CD4-positive, CD25-positive, alpha-beta regulatory T cell (primary cell): ENCODE results near the gene GOLGA6B. TPM values are rescaled to one million over a fixed set of nuclear protein-coding genes. Genes with fewer than 3 reads are reported as not detected.
A peak's percentile ranks its signal among the peaks of the same experiment; 100 is the strongest.
"Not testable (repeated sequence)": the region's sequence is repeated elsewhere in the genome, so short reads cannot be mapped to it uniquely, and the experiment has no call there.

Source experiments
- ATAC-seq, 2 donors: fragments of 150-1000 bp; cut with Tn5 transposase; one replicate each; pipeline ENCODE4 v1.10.0; 2021; ENCODE audit warnings: low read depth in 2 of 2, moderate number of reproducible peaks in 2 of 2, moderate library complexity in 1 of 2
- DNase-seq, 3 donors: peaks; one replicate each; pipeline versions ENCODE4 v3.0.0 to v3.0.0-alpha.2; 2012 to 2022; ENCODE audit warnings: mixed read lengths in 1 of 3
- H3K27ac ChIP-seq: one replicate; pipeline ENCODE4 v1.7.0; 2013; ENCODE audit warnings: mild to moderate bottlenecking, low read length; ENCODE audit not compliant: insufficient read depth, poor library complexity, severe bottlenecking
- H3K27me3 ChIP-seq: one replicate; pipeline ENCODE4 v1.7.0; 2013; ENCODE audit warnings: low read length; ENCODE audit not compliant: control insufficient read depth, insufficient read depth
- H3K36me3 ChIP-seq: one replicate; pipeline ENCODE4 v1.7.0; 2013; ENCODE audit warnings: mild to moderate bottlenecking, low read length, moderate library complexity; ENCODE audit not compliant: control insufficient read depth, insufficient read depth
- H3K4me1 ChIP-seq: 2 replicates; pipeline ENCODE4 v1.7.0; 2013; ENCODE audit warnings: mild to moderate bottlenecking, low read length; ENCODE audit not compliant: insufficient read depth, control insufficient read depth, poor library complexity, severe bottlenecking
- H3K4me3 ChIP-seq: one replicate; pipeline ENCODE4 v1.7.0; 2013; ENCODE audit warnings: low read depth, mild to moderate bottlenecking, low read length, moderate library complexity
- H3K9me3 ChIP-seq, 2 experiments: 1 replicate in 1 of 2; 2 replicates in 1 of 2; pipeline ENCODE4 v1.7.0; 2013; ENCODE audit warnings: low read length in 2 of 2, mild to moderate bottlenecking in 1 of 2, moderate library complexity in 1 of 2; ENCODE audit not compliant: control insufficient read depth in 2 of 2
- H3K27ac Mint-ChIP-seq, 3 donors: one replicate each; pipeline ENCODE4 v1.8.0; 2020 to 2022; ENCODE audit warnings: mild to moderate bottlenecking in 3 of 3, mixed read lengths in 3 of 3, moderate library complexity in 2 of 3
- H3K27me3 Mint-ChIP-seq: one replicate; pipeline ENCODE4 v1.8.0; 2022; ENCODE audit warnings: mild to moderate bottlenecking, mixed read lengths
- H3K36me3 Mint-ChIP-seq: one replicate; pipeline ENCODE4 v1.8.0; 2020; ENCODE audit warnings: mixed read lengths
- H3K4me1 Mint-ChIP-seq, 4 donors: one replicate each; pipeline ENCODE4 v1.8.0; 2020 to 2022; ENCODE audit warnings: mixed read lengths in 4 of 4, mild to moderate bottlenecking in 1 of 4
- H3K4me3 Mint-ChIP-seq, 4 donors: one replicate each; pipeline ENCODE4 v1.8.0; 2020 to 2022; ENCODE audit warnings: mild to moderate bottlenecking in 4 of 4, mixed read lengths in 4 of 4, moderate library complexity in 3 of 4
- H3K9me3 Mint-ChIP-seq, 7 donors: one replicate each; pipeline ENCODE4 v1.8.0; 2020 to 2022; ENCODE audit warnings: mixed read lengths in 7 of 7, mild to moderate bottlenecking in 3 of 7, moderate library complexity in 2 of 7
- polyA plus RNA-seq, 4 donors: library from polyadenylated mRNA; unstranded; fragments of 300-500 nt; fragmentation: Illumina TruSeq; gene quantifications; one replicate each; pipeline ENCODE4 v1.2.3, GENCODE V29; 2021
- total RNA-seq: library from RNA; stranded (reverse); gene quantifications from one replicate; pipeline ENCODE4 v1.2.3, GENCODE V29; 2022

GOLGA6B gene
- total and polyA plus RNA-seq, 5 donors from 2014 or later: not detected

GRCh38 chr15:72642271-72642670, 12.2 kb upstream of the GOLGA6B start:
- not testable (repeated sequence) for H3K4me3 Mint-ChIP-seq, H3K9me3 ChIP-seq, H3K4me1 Mint-ChIP-seq, ATAC-seq, H3K27me3 Mint-ChIP-seq, H3K4me1 ChIP-seq, H3K4me3 ChIP-seq, H3K27ac ChIP-seq, H3K27me3 ChIP-seq, H3K9me3 Mint-ChIP-seq, DNase-seq, H3K36me3 ChIP-seq, H3K36me3 Mint-ChIP-seq, H3K27ac Mint-ChIP-seq

GRCh38 chr15:72648631-72649253, 5.8 kb upstream of the GOLGA6B start:
- H3K4me1 Mint-ChIP-seq, H3K36me3 ChIP-seq, H3K4me1 ChIP-seq, ATAC-seq, H3K27me3 Mint-ChIP-seq, H3K36me3 Mint-ChIP-seq, DNase-seq, H3K4me3 Mint-ChIP-seq, H3K9me3 ChIP-seq, H3K27me3 ChIP-seq, H3K27ac ChIP-seq, H3K4me3 ChIP-seq, H3K9me3 Mint-ChIP-seq, H3K27ac Mint-ChIP-seq: not testable (repeated sequence)

- H3K9me3 Mint-ChIP-seq, H3K4me1 Mint-ChIP-seq, H3K36me3 ChIP-seq, ATAC-seq, H3K27ac ChIP-seq, H3K27ac Mint-ChIP-seq, DNase-seq, H3K9me3 ChIP-seq, H3K27me3 ChIP-seq, H3K4me3 Mint-ChIP-seq, H3K4me3 ChIP-seq, H3K4me1 ChIP-seq, H3K27me3 Mint-ChIP-seq, H3K36me3 Mint-ChIP-seq: not testable (repeated sequence)
Measured at GRCh38 chr15:72656014-72656413, 1.5 kb downstream of the GOLGA6B start.

- not testable (repeated sequence) for DNase-seq, H3K36me3 Mint-ChIP-seq, H3K9me3 Mint-ChIP-seq, H3K36me3 ChIP-seq, H3K4me1 Mint-ChIP-seq, ATAC-seq, H3K27ac ChIP-seq, H3K27ac Mint-ChIP-seq, H3K27me3 ChIP-seq, H3K4me3 ChIP-seq, H3K9me3 ChIP-seq, H3K27me3 Mint-ChIP-seq, H3K4me1 ChIP-seq, H3K4me3 Mint-ChIP-seq
Measured at GRCh38 chr15:72661081-72661480, 6.6 kb downstream of the GOLGA6B start.

GRCh38 chr15:72663931-72664330, 9.4 kb downstream of the GOLGA6B start:
- not testable (repeated sequence) for H3K9me3 ChIP-seq, ATAC-seq, H3K4me3 ChIP-seq, H3K4me1 Mint-ChIP-seq, H3K27me3 Mint-ChIP-seq, H3K36me3 ChIP-seq, H3K9me3 Mint-ChIP-seq, H3K27ac Mint-ChIP-seq, H3K4me3 Mint-ChIP-seq, H3K36me3 Mint-ChIP-seq, H3K27me3 ChIP-seq, H3K27ac ChIP-seq, DNase-seq, H3K4me1 ChIP-seq

GRCh38 chr15:72665706-72666105, 11.2 kb downstream of the GOLGA6B start:
- H3K9me3 ChIP-seq, H3K27me3 ChIP-seq, H3K36me3 Mint-ChIP-seq, H3K27ac Mint-ChIP-seq, H3K27ac ChIP-seq, H3K4me3 ChIP-seq, H3K4me1 ChIP-seq, H3K27me3 Mint-ChIP-seq, ATAC-seq, H3K9me3 Mint-ChIP-seq, DNase-seq, H3K36me3 ChIP-seq, H3K4me1 Mint-ChIP-seq, H3K4me3 Mint-ChIP-seq: not testable (repeated sequence)

GRCh38 chr15:72669803-72670202, 15.3 kb downstream of the GOLGA6B start:
- H3K9me3 ChIP-seq, H3K27me3 ChIP-seq, ATAC-seq, H3K36me3 ChIP-seq, H3K36me3 Mint-ChIP-seq, H3K4me1 Mint-ChIP-seq, H3K4me3 Mint-ChIP-seq, H3K9me3 Mint-ChIP-seq, H3K27ac ChIP-seq, H3K4me1 ChIP-seq, H3K27ac Mint-ChIP-seq, H3K4me3 ChIP-seq, DNase-seq: not testable (repeated sequence)
- H3K27me3 Mint-ChIP-seq: peaks cover 25% of the 10 kb centered on the region

- peak; percentile 56 to 71 (median 67) for DNase-seq
- not testable (repeated sequence) for H3K4me1 Mint-ChIP-seq, H3K4me3 ChIP-seq
Measured at GRCh38 chr15:72670656-72671352, 16.3 kb downstream of the GOLGA6B start.

More at GRCh38 chr15:72670656-72671352, 16.3 kb downstream of the GOLGA6B start:
- H3K9me3 Mint-ChIP-seq, H3K4me1 ChIP-seq, H3K36me3 ChIP-seq, H3K36me3 Mint-ChIP-seq, H3K27ac ChIP-seq, H3K27me3 ChIP-seq, H3K9me3 ChIP-seq: not testable (repeated sequence)
- Mint-ChIP-seq H3K27me3 (peaks cover 25% of the 10 kb centered on the region), H3K4me3 (peak overlapping the region in 3 of 4 donors; percentile 70 to 90 (median 85)), H3K27ac (peak overlapping the region in 2 of 3 donors; percentile 75)
- ATAC-seq: peak; percentile 90 to 91
